Testis (tissue), 2 donors: ENCODE results near the gene IMMP2L.

Source experiments
- POLR2A ChIP-seq: fragments of 450-650 bp; IDR thresholded peaks from one replicate; pipeline ENCODE4 v1.6.1; 2017; ENCODE audit warnings: antibody characterized with exemption, mild to moderate bottlenecking, moderate library complexity
- TF ChIP-seq, protein P1 (sequence below), 3 experiments: fragments of 450-650 bp in 2 of 3; fragments of 200-600 bp in 1 of 3; sonication (generic) in 1 of 3; IDR thresholded peaks; one replicate each; pipeline ENCODE4 v1.5.1; 2016 to 2019; ENCODE audit warnings: antibody characterized with exemption in 3 of 3, mild to moderate bottlenecking in 2 of 3, moderate library complexity in 1 of 3

DNA sequence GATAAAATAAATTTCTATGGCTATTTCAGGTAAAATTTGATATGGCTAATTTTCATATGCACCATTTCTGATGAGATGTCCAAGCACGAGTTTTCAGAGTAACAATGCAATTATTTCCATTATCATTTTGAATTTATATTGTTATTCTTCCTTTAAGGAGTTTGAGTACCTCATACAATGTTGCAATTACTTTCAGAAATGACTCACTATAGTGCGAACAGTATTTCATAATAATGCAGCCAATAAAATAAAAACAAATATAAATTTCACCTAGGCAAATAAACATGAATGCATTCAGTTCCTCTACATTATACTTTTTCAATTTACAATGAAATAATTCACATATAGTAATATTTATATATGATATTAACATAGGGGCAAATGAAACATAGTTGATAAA lies 550.1 kb downstream of the IMMP2L start:
- TF ChIP-seq, protein P1, sequence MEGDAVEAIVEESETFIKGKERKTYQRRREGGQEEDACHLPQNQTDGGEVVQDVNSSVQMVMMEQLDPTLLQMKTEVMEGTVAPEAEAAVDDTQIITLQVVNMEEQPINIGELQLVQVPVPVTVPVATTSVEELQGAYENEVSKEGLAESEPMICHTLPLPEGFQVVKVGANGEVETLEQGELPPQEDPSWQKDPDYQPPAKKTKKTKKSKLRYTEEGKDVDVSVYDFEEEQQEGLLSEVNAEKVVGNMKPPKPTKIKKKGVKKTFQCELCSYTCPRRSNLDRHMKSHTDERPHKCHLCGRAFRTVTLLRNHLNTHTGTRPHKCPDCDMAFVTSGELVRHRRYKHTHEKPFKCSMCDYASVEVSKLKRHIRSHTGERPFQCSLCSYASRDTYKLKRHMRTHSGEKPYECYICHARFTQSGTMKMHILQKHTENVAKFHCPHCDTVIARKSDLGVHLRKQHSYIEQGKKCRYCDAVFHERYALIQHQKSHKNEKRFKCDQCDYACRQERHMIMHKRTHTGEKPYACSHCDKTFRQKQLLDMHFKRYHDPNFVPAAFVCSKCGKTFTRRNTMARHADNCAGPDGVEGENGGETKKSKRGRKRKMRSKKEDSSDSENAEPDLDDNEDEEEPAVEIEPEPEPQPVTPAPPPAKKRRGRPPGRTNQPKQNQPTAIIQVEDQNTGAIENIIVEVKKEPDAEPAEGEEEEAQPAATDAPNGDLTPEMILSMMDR (IDR thresholded peaks at IDR 0.05) = no peak
- TF ChIP-seq POLR2A = no peak
